Measurements from ENCODE around the gene DUOX1. TPM values are rescaled to one million over a fixed set of nuclear protein-coding genes. Genes with fewer than 3 reads are reported as not detected.

DUOX1 gene
- total and polyA plus RNA-seq, 9 of the 15 experiments (the other 6 are each of a cell fraction or from before 2014, with no cell fraction given), result 0.01 to 0.22 (median 0.01) TPM; not detected in 6

- peak in 1 of 2 experiments; percentile 40; a peak in 1 of 4 replicates for TF ChIP-seq ZNF639 (CRISPR knock-in tag; conservative IDR thresholded peaks at IDR 0.05 in 1 of 2, IDR thresholded peaks at IDR 0.05 in 1 of 2)
- TF ChIP-seq SOX6 (IDR thresholded peaks at IDR 0.05), result no peak
- peak in 2 of 3 experiments; percentile 69 to 80 for TF ChIP-seq YY1 (IDR thresholded peaks at IDR 0.05; ENCODE audit: borderline replicate concordance in 1 of 3, control insufficient read depth in 1 of 3, extremely low read depth in 1 of 3, insufficient read depth in 3 of 3, insufficient read length in 1 of 3, insufficient replicate concordance in 2 of 3, low read depth in 1 of 3, low read length in 2 of 3)
- TF ChIP-seq RBM22 (IDR thresholded peaks at IDR 0.05; ENCODE audit: low read depth, low read length, poor library complexity, severe bottlenecking), result peak; percentile 34
- 0 out of 2 replicates have a peak, but pooled peaks have one; percentile 46 for TF ChIP-seq DMBX1 (CRISPR knock-in tag; IDR thresholded peaks at IDR 0.05; ENCODE audit: borderline replicate concordance)
- peak; percentile 38; the same call in 1 of the 2 replicates for TF ChIP-seq HDAC8 (tag; IDR thresholded peaks at IDR 0.05)
- TF ChIP-seq TAF1 (IDR thresholded peaks at IDR 0.05; ENCODE audit: control insufficient read depth, extremely low read depth, insufficient read depth, low read length, severe bottlenecking), result peak; percentile 67
- TF ChIP-seq PKNOX1 (IDR thresholded peaks at IDR 0.05), result no peak
- TF ChIP-seq L3MBTL2 (IDR thresholded peaks at IDR 0.05), result peak; percentile 84
- TF ChIP-seq ZNF217 (CRISPR knock-in tag; IDR thresholded peaks at IDR 0.05), result no peak
- TF ChIP-seq ZFP30 (CRISPR knock-in tag; IDR thresholded peaks at IDR 0.05; ENCODE audit: borderline replicate concordance), result no peak
- TF ChIP-seq SUPT5H (IDR thresholded peaks at IDR 0.05), result peak; percentile 66; the same call in 1 of the 2 replicates
- TF ChIP-seq ZNF583 (CRISPR knock-in tag; IDR thresholded peaks at IDR 0.05), result 0 out of 2 replicates have a peak, but pooled peaks have one; percentile 49
- TF ChIP-seq PHB (CRISPR knock-in tag; IDR thresholded peaks at IDR 0.05), result no peak
- peak; percentile 64 for TF ChIP-seq RBBP5 (IDR thresholded peaks at IDR 0.05; ENCODE audit: borderline replicate concordance, insufficient read depth, low read length, poor library complexity, severe bottlenecking)
- no peak for TF ChIP-seq RBM15 (IDR thresholded peaks at IDR 0.05; ENCODE audit: insufficient read depth, low read length)
- TF ChIP-seq MBD1 (CRISPR knock-in tag; IDR thresholded peaks at IDR 0.05), result no peak
- no peak for TF ChIP-seq PBX2 (CRISPR knock-in tag; IDR thresholded peaks at IDR 0.05; ENCODE audit: low read depth)
- peak; percentile 35; the same call in 1 of the 2 replicates for TF ChIP-seq PBX2 (tag; conservative IDR thresholded peaks at IDR 0.05; ENCODE audit: low read depth)
Measured at GRCh38 chr15:45166834-45167630, 37.2 kb downstream of the DUOX1 start (continued).
